GM12875 (cell line): ENCODE data around the gene NF1.
A peak's percentile ranks its signal among the peaks of the same experiment; 100 is the strongest.
"Not testable (repeated sequence)": the region's sequence is repeated elsewhere in the genome, so short reads cannot be mapped to it uniquely, and the experiment has no call there.

ENCODE experiments used
- H3K4me3 ChIP-seq: one replicate; pipeline ENCODE4 v1.5.1; 2011; ENCODE audit warnings: low read depth, low read length, control low read depth
- CTCF ChIP-seq: IDR thresholded peaks from 2 replicates; pipeline ENCODE4 v1.5.1; 2011; ENCODE audit warnings: low read depth, mild to moderate bottlenecking, control low read depth, inconsistent platforms, low read length, moderate library complexity, borderline replicate concordance; ENCODE audit not compliant: insufficient read depth

The NF1 gene

GRCh38 chr17:31094600-31095235, at the start of gene NF1:
TSS of gene NF1 (plus strand) at chr17:31094977. CDS start at chr17:31095310, 333 bp downstream.
- no peak for TF ChIP-seq CTCF
- peak within 1 kb of the TSS; percentile 84 for H3K4me3 ChIP-seq

GRCh38 chr17:31046856-31047425, 47.8 kb upstream of the NF1 start:
- H3K4me3 ChIP-seq = not testable (repeated sequence)

GRCh38 chr17:31048142-31048541, 46.6 kb upstream of the NF1 start:
- TF ChIP-seq CTCF = no peak
- no peak overlapping the region for H3K4me3 ChIP-seq

GRCh38 chr17:31048780-31049179, 46.0 kb upstream of the NF1 start:
- TF ChIP-seq CTCF = no peak
- H3K4me3 ChIP-seq = no peak overlapping the region

- TF ChIP-seq CTCF = no peak
- H3K4me3 ChIP-seq = no peak overlapping the region
These were observed 43.8 kb upstream of the NF1 start for GRCh38 chr17:31050948-31051347.

- TF ChIP-seq CTCF = no peak
- H3K4me3 ChIP-seq = no peak overlapping the region
These were observed 43.3 kb upstream of the NF1 start for GRCh38 chr17:31051506-31051905.

GRCh38 chr17:31052187-31052889, 42.4 kb upstream of the NF1 start:
- no peak for TF ChIP-seq CTCF
- no peak overlapping the region for H3K4me3 ChIP-seq
